Cardiac septum (tissue), 1 donor: Measurements from ENCODE around the gene DYRK4. TPM values are rescaled to one million over a fixed set of nuclear protein-coding genes. Genes with fewer than 3 reads are reported as not detected.
"Not testable (repeated sequence)": the region's sequence is repeated elsewhere in the genome, so short reads cannot be mapped to it uniquely, and the experiment has no call there.

Experiments
- DNase-seq: peaks from one replicate; pipeline ENCODE4 v3.0.0-alpha.2; 2020; ENCODE audit warnings: low spot score
- intact Hi-C: fragments of 100-400 bp; cut with DNase I; formaldehyde crosslinking; loops from one replicate; pipeline ENCODE4 v1.14.0; 2022
- long read RNA-seq: library from polyadenylated mRNA; unstranded; transcript quantifications from one replicate; pipeline ENCODE4 v2.0.0, GENCODE V29; 2021
- total RNA-seq: library from RNA; stranded (reverse); fragmentation: NEBNext Ultra II Directional; extraction: Animal tissue kit (Norgen Biotek cat#: 25700); gene quantifications from one replicate; pipeline ENCODE4 v1.2.1, GENCODE V29; 2021
- donor health status: DM: no; HTN: no; CAD: no.

Gene DYRK4, protein sequence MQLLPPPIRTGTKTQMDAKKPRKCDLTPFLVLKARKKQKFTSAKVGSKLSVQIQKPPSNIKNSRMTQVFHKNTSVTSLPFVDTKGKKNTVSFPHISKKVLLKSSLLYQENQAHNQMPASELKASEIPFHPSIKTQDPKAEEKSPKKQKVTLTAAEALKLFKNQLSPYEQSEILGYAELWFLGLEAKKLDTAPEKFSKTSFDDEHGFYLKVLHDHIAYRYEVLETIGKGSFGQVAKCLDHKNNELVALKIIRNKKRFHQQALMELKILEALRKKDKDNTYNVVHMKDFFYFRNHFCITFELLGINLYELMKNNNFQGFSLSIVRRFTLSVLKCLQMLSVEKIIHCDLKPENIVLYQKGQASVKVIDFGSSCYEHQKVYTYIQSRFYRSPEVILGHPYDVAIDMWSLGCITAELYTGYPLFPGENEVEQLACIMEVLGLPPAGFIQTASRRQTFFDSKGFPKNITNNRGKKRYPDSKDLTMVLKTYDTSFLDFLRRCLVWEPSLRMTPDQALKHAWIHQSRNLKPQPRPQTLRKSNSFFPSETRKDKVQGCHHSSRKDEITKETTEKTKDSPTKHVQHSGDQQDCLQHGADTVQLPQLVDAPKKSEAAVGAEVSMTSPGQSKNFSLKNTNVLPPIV
- 28.6 TPM for total RNA-seq
- long read RNA-seq, partial matches to known transcripts: 6 of 10 reads
- long read RNA-seq, other reads (novel, unspliced or antisense): 3 of 10 reads

DNA sequence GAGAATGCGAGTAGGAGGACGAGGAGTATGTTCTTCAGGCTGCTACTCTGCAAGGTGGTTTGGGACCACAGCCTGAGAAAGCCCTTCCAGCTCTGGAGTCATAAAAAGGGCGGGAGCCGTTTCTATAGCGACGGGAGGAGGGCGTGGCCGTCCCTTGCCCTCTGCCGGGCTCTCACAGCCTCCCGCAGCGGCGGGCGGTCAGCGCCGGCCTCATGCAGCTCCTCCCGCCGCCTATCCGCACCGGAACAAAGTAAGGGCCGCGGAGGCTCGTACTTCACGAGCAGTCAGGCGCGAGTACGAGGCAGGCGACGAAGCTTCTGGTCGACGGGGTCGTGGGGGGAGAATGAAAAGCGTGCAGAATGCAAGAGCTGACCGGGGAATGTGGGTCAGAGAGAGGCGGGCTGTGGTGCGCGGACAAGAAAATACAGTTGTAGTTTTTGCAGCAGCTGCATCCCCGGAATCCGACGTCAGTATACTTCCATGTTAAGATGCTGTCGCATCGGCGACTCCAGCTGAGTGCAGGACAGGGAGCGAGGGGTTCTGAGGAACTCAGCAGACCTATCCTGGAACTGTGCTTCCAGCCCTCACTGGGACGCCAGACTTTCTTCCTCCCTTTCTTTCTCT lies at the start of gene DYRK4:
DYRK4 (plus strand) TSS at position 175 of the 624 bp plus-strand sequence; CDS start at position 213, 38 bp downstream.
- DNase-seq: peak; percentile 82
- intact Hi-C loops: no loop called here

DNA sequence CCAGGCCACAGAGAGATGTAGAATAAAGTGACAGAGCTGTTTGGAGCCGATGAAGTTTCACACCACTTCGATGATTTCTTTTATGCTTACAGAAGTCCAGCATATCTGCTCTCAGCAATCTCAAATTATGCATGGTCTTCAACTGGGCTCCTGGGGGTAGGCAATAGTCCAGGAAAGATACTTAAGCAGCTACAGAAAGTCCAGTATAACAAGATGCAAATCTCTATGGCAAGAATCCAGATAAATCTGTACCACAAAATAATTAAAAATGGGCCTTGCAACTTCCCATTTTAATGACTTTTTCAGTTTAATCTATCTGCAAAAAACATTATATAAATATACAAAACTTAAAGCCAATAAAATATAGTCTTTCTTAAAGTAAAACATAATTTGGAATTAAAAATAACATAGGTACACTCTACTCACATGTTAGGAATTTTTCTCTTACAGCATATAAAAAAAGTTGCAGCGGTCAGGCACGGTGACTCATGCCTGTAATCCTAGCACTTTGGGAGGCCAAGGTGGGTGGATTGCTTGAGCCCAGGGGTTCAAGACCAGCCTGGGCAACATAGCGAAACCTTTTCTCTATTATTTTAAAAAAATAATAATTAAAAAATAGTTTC lies 43.8 kb upstream of the DYRK4 start:
- intact Hi-C loops: no loop called here

DNA sequence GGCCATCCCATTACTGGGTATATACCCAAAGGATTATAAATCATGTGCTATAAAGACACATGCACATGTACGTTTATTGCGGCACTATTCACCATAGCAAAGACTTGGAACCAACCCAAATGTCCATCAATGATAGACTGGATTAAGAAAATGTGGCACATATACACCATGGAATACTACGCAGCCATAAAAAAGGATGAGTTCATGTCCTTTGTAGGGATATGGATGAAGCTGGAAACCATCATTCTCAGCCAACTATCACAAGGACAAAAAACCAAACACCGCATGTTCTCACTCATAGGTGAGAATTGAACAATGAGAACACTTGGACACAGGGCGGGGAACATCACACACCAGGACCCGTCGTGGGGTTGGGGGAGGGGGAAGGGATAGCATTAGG lies 38.6 kb upstream of the DYRK4 start:
- DNase-seq: not testable (repeated sequence)
- intact Hi-C loops: loop anchor here (10.0 kb wide), 1 partner anchor 639 kb away; no protein-coding TSS in a partner anchor

More for the DNA sequence above, 43.8 kb upstream of the DYRK4 start:
- DNase-seq: no peak

DNA sequence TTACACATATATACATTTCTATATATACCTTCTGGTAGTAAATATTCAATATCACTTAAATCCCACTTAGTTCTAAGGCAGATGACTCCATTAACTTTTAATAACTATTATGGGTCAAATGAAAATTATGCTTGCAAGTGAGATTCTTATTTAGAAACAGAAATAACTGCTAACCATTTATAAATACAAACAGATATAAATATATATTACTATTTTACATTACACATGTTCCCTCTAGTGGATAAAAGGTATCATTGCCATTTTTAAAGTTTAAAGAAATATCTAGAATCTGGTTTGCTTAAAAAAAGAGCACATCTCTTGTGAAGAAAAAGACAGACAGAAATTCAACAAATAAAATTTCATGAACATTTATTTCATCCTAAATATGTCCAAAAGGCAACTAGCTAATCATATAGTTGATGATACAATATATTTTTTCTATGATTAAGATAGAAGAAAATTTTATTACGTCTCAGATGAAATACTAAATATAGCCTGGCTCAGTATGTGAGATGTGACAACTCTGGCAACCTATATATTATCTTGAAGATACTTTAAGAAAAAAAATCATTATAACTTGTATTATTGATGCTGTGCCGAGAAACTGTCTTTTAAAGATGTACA lies 35.0 kb upstream of the DYRK4 start:
- DNase-seq: no peak
- intact Hi-C loops: loop anchor here (2.0 to 10.0 kb wide), 2 partner anchors 104 to 642 kb away; no protein-coding TSS in a partner anchor

DNA sequence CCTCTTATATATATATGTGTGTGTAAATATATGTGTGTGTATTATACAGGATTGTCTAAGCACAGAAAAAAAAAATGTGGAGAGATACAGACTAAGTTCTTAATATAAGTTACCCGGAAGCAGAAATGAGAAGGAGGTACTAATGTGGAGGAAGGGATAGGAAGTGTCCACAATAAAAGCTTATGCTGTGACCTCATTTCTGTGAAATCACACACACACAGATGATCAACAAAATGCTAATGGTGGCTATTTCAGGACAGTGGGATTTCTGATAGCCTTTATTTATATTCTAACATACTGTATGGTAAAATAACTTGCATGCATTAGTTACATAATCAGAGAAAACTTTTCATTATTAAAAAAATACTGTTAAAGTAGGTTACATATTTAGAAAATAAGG lies 31.8 kb upstream of the DYRK4 start:
- DNase-seq: no peak
- intact Hi-C loops: no loop called here

DNA sequence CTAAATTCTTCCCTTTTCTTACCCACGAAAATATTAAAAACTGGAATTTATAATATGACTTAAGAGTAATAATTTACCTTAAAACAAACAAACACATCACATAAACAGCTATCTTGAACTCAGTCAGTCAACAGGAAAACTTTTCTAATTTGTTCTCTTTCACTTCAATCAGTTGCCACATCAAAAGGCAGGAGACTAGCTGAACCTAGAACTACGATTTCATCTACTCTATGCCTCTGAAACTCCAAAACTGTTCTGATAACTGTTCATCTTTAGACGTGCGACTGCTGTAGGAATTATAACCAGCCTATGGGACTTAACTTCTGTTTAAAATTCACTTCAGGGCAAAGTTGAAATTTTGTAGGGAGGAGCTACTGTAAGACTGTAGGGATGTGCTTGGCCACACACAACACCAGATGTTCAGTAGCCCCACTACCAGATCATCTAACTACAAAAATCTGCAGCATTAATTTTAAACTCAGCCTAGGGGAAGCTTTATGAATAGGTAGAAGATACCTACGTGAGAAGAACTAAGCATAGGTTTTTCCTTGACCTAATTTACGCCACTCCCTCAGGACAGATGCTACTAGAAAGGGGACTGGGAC lies 30.9 kb upstream of the DYRK4 start:
- no peak for DNase-seq
- intact Hi-C loops: no loop called here

DNA sequence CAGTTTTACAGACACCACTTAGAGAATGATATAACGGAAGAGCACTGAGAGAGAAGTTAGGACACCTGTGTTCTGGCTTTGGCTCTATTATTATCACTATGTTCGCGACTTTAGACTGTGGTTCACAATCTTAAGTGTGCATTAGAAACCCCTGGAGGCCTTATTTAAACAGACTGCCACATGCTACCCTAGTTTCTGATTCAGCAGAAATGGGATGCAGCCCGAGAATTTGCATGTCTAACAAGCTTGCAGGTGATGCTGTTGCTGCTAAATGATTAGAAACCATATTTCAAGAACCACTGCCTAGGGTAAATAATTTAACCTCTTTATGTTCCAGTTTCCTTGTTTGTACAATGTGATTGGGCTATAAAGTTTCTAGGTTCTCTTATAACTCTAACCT lies 26.9 kb upstream of the DYRK4 start:
- DNase-seq: no peak
- intact Hi-C loops: no loop called here

DNA sequence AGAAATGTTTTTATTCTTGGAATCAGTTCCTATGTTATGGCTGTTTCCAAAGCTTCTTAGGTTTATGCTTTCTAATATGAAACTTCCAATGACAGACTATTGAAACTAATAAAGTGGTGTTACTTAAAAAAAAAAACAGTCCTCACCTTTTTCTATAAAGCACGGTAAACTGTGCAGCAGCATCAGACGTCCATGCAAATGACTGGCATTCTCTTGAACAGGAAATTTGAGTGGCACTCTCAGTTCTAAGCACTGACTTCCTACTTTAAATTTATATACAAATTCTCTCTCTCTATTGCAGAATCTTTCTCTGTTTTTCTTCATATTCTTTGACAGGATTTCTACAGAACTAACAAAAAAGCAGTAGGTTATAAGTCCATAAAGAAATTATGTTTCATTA lies 26.1 kb upstream of the DYRK4 start:
- no peak for DNase-seq
- intact Hi-C loops: no loop called here

DNA sequence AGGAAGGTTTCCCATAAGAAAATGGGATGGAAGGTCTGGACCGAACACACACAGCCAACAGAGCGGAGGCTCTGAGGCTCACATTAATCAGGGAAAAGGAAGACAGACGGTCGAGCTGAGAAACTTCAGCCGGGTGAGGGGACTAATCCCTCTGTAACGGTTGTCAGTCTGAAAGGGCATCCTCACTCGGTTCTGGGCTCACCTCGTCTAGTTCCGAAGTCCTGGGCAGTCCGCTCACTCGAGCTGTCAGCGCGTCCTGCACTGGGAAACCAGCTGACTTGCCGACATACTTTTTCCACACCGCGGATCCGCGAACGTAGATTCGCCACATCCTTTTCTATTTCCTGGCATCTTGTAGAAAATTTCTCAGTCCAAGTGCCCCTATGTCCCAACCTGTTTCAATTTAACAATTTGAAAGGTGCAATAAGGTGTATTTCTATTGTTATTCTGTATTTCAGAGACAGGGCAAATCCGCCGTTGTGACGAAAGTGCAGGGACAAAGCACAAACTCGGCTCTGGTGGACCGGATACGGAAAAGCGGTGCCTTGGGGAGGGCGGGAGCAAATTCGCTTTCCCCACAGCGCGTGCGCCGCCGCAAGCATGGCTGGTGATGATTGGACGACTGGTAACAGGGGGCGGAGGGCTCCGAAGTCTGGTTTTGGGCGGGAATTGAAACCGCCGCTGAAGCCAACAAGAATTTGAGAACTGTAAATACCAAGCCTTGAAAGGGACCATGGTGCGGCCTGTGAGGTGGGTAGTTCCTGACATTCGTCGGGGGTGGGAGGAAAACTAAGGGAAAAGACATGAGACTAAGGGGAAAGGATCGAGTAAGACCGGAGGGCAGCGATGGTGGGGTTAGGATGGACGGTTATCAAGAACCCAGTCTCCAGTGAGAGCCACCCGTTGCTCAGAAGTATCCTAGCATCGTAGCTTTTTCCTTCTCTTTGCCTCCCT lies 23.5 kb upstream of the DYRK4 start, which contains the start of gene RAD51AP1:
RAD51AP1 (plus strand) TSS at position 684 of the 954 bp plus-strand sequence; CDS start at position 734, 50 bp downstream.
- intact Hi-C loops: loop anchor here (1.0 kb wide), 1 partner anchor 111 kb away; the partner anchor contains the start of genes AKAP3 and NDUFA9
- DNase-seq: peak; percentile 98

DNA sequence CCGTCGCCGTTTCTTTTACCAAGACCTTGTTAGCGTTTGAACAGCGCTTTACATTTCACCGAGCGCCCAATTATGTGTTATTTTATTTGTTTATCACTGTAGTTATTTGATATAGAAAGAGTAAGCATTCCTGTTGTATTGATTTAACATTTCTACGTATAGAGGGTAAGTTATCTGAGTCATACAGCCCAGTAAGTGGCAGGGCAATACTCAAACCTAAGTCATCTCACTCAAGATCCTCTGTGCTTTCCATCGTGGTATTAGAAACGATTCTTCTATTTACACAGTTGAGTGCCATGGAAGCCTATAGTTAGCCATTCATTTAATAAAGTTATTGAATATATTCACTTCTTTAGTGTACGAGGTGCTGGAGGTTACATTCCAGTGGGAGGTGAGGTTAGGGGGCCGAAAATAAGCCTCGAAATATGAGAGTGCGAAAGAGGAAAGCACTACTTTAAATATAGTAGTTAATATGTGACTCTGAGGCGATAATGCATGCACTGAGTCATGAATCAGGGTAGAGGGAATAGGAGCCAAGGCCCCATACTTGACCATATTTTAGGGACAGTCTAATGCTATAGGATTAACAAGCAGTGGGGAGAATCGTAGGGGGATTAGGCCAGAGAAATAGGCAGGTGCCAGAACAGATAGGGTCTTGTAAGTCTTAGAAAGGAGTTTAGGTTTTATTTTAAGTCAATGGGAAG lies 22.7 kb upstream of the DYRK4 start:
- no peak for DNase-seq
- intact Hi-C loops: no loop called here

DNA sequence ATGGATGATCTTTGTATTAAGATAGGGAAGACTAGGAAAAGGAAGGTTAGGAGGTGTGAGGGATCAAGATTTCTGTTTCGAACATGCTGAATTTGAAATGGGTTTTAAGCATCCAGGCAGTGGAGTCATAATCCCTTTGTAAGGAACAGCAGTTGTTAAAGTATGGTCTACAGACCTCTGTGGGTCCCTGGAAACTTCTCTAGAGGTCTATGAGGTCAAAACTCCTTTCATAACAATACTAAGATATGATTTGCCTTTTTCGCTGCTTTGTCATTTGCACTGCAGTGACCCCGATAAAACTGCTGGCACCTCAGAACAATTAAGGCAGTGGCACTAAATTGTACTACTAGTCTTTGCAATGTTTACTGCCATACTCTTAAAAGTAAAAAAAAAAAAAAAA lies 21.8 kb upstream of the DYRK4 start:
- no peak for DNase-seq
- intact Hi-C loops: no loop called here

DNA sequence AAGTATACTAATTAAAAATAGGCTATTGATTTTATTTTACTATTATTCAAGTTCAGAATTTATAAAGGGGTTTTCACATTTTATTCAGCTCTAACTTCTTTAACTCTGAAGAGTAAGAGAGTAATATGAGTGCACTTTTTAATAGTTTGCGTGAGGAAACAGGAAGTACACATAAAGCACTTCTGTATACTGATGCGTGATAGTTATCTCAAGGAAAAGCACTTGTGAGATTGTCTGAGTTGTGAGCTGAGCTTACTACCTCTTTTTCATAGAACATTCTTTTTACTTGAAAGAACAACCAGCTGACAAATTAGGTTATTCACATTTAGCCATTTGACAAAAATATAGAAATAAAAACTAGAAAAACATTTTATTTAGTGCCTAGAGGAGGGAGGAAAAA lies 21.4 kb upstream of the DYRK4 start:
- DNase-seq: no peak
- intact Hi-C loops: no loop called here

DNA sequence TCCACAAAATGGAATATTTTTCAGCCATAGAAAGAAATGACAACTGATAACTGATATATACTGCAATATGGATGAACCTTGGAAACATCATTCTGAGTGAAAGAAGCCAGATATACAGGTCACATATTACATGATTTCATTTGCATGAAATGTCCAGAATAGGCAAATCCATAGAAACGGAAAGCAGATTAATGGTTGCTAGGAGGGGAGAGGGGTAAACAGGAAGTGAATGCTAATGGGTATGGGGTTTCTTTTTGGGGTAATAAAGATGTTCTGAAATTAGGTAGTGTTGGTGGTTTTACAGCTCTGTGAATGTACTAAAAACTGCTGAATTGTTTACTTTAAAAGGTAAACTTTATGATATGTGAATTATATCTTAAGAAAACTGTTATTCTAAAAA lies 16.8 kb upstream of the DYRK4 start:
- intact Hi-C loops: no loop called here
- no peak for DNase-seq

DNA sequence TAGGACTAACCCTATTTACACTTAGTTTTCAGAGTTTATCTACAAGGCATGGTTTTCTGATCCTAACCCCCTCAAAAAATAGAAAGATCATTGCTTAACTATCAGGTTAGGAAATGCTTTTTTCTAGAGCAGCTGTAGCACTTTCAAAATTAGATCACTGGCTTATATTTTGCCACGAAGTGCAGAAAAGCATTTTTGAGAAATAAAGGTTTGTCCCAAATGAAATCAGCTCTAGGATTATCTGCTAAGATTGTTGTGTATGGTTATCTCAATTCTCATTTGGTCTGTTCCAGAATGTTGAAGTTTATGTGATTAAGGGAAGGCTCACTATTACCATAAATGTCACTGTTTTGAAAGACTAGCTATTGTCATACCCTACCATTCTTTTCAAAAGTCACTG lies 9.8 kb upstream of the DYRK4 start:
- intact Hi-C loops: no loop called here
- DNase-seq: no peak

DNA sequence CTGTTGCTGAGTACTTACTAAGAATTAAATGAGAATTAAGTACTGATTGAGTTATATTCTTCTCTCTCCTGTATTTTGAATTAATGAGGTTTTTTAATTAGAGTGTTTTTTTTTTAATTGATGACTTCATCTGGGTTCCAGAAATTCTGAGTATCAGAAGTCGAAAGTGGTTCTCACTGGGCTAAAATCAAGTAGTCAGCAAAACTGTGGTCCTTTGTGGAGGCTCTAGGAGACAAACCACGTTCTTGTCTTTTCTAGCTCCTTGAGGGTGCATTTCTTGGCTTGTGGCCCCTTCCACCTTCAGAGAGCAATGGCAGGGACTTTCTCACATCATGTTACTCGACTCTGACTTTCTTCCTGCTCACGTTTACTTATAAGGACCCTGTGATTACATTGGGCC lies 8.1 kb upstream of the DYRK4 start:
- intact Hi-C loops: no loop called here

DNA sequence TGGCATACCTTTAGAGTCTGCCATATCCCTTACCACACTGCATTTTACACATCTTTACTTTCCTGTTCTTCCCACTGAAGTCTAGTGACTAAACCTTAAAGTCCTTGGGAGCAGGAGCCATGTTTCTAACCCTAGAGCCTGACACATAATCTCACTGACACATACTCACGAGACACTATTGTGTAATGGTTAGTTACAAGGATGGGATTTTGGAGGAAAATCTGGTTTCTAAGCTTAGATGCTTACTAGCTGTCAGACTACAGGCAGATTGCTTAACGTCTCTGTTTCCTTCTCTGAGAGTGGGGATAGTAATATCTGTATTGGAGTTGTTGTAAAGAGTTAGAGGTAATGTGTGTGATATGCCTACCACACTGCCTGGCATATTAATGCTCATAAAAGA lies 6.2 kb upstream of the DYRK4 start:
- intact Hi-C loops: no loop called here
- no peak for DNase-seq

More for the DNA sequence above, 8.1 kb upstream of the DYRK4 start:
- DNase-seq: no peak
